ENCODE measurements around the gene SGK1.

DNA sequence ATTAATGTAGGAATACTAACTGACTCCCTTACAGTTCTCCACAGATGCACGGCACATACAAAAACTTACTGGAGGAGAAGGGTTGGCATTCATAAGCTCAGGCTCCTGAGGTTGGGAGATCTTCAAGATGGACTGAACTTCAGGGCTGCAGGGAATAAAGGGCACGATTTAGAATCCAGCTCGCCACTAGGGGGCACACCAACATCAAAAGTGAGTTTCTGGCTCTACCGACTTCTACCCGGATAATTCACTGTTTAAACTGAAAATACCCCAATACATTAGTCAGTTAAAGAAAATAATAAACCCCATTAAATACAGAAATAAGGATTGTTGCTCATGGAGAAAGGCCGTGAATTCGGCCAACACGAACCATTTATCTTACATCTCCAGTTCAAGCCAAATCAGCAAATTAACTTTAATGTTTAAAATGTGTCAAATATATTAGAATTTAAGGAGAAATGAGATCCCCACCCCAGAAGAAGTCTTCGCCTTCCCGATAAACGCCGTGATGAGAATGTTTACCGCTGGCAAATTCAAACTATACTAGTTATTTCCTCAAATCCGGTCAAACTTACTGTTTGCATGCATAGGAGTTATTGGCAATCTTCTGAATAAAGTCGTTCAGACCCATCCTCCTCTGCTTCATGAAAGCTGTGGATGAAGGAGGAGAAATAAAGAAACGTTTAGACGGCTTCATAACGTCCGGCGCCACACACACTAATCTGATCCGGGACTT lies 143.8 kb downstream of the SGK1 start:
- TF ChIP-seq, protein P1, sequence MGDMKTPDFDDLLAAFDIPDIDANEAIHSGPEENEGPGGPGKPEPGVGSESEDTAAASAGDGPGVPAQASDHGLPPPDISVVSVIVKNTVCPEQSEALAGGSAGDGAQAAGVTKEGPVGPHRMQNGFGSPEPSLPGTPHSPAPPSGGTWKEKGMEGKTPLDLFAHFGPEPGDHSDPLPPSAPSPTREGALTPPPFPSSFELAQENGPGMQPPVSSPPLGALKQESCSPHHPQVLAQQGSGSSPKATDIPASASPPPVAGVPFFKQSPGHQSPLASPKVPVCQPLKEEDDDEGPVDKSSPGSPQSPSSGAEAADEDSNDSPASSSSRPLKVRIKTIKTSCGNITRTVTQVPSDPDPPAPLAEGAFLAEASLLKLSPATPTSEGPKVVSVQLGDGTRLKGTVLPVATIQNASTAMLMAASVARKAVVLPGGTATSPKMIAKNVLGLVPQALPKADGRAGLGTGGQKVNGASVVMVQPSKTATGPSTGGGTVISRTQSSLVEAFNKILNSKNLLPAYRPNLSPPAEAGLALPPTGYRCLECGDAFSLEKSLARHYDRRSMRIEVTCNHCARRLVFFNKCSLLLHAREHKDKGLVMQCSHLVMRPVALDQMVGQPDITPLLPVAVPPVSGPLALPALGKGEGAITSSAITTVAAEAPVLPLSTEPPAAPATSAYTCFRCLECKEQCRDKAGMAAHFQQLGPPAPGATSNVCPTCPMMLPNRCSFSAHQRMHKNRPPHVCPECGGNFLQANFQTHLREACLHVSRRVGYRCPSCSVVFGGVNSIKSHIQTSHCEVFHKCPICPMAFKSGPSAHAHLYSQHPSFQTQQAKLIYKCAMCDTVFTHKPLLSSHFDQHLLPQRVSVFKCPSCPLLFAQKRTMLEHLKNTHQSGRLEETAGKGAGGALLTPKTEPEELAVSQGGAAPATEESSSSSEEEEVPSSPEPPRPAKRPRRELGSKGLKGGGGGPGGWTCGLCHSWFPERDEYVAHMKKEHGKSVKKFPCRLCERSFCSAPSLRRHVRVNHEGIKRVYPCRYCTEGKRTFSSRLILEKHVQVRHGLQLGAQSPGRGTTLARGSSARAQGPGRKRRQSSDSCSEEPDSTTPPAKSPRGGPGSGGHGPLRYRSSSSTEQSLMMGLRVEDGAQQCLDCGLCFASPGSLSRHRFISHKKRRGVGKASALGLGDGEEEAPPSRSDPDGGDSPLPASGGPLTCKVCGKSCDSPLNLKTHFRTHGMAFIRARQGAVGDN (IDR thresholded peaks at IDR 0.05): no peak
- TF ChIP-seq, protein P2, sequence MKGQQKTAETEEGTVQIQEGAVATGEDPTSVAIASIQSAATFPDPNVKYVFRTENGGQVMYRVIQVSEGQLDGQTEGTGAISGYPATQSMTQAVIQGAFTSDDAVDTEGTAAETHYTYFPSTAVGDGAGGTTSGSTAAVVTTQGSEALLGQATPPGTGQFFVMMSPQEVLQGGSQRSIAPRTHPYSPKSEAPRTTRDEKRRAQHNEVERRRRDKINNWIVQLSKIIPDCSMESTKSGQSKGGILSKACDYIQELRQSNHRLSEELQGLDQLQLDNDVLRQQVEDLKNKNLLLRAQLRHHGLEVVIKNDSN (IDR thresholded peaks at IDR 0.05; ENCODE audit: borderline replicate concordance, extremely low read length, insufficient read depth, low read depth, low read length): no peak
- TF ChIP-seq CHD1 (IDR thresholded peaks at IDR 0.05; ENCODE audit: low read depth, low read length): no peak
- TF ChIP-seq TARDBP (IDR thresholded peaks at IDR 0.05; ENCODE audit: borderline replicate concordance): no peak
- no peak for TF ChIP-seq POLR2A (IDR thresholded peaks at IDR 0.05; ENCODE audit: low read depth, low read length)
- TF ChIP-seq, protein P3, sequence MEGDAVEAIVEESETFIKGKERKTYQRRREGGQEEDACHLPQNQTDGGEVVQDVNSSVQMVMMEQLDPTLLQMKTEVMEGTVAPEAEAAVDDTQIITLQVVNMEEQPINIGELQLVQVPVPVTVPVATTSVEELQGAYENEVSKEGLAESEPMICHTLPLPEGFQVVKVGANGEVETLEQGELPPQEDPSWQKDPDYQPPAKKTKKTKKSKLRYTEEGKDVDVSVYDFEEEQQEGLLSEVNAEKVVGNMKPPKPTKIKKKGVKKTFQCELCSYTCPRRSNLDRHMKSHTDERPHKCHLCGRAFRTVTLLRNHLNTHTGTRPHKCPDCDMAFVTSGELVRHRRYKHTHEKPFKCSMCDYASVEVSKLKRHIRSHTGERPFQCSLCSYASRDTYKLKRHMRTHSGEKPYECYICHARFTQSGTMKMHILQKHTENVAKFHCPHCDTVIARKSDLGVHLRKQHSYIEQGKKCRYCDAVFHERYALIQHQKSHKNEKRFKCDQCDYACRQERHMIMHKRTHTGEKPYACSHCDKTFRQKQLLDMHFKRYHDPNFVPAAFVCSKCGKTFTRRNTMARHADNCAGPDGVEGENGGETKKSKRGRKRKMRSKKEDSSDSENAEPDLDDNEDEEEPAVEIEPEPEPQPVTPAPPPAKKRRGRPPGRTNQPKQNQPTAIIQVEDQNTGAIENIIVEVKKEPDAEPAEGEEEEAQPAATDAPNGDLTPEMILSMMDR (IDR thresholded peaks at IDR 0.05 in 2 of 3, conservative IDR thresholded peaks at IDR 0.05 in 1 of 3; ENCODE audit: control insufficient read depth in 2 of 3, extremely low read depth in 1 of 3, insufficient read depth in 1 of 3, low read depth in 3 of 3, low read length in 3 of 3): peak; percentile 71 to 94 (median 74); a peak in 5 of 6 replicates
- no peak for TF ChIP-seq BACH1 (IDR thresholded peaks at IDR 0.05; ENCODE audit: borderline replicate concordance)
- TF ChIP-seq HDGF (IDR thresholded peaks at IDR 0.05): no peak
- TF ChIP-seq CREB1 (IDR thresholded peaks at IDR 0.05; ENCODE audit: low read depth): no peak
- TF ChIP-seq EED (IDR thresholded peaks at IDR 0.05; ENCODE audit: low read depth): no peak
